Mammary epithelial cell (primary cell): ENCODE measurements around the gene CHRM5.

Experiments used
- CTCF ChIP-seq, 2 donors: IDR thresholded peaks in 1 of 2; conservative IDR thresholded peaks in 1 of 2; 2 replicates each; pipeline ENCODE4 v1.5.1; 2011 to 2012; ENCODE audit warnings: inconsistent platforms in 2 of 2, low read length in 2 of 2, mild to moderate bottlenecking in 2 of 2, control low read depth in 1 of 2, low read depth in 1 of 2; ENCODE audit not compliant: insufficient read depth in 1 of 2; ENCODE audit errors: extremely low read depth in 1 of 2
- EZH2 ChIP-seq: IDR thresholded peaks from 2 replicates; pipeline ENCODE4 v1.6.1; 2012; ENCODE audit warnings: low read length, inconsistent platforms, borderline replicate concordance

DNA sequence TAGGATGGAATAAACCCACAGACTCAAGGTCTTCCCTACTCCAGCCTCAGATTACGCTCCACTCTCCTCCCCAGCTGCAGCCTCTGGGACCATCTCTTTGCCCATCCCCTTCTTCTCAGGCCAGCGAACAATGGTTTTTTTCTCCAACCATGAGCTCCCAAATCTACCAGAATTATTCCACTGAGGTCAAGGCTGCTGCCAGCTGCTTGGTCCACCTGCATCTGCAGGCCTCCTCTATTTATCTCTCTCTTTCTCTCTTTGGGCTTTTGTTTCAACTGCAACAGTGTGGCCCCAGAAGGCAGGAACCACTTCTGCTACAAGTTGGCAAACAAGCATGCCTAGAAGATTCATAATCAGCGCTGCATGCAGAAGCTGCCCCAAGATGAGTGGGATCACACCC, 19.1 kb downstream of the CHRM5 start:
- TF ChIP-seq CTCF (conservative IDR thresholded peaks at IDR 0.05 in 1 of 2, IDR thresholded peaks at IDR 0.05 in 1 of 2; ENCODE audit: extremely low read depth in 1 of 2, insufficient read depth in 1 of 2, low read depth in 1 of 2, low read length in 2 of 2) (no peak), EZH2 (no peak)
